GM12891 (cell line): Measurements from ENCODE around the gene ROPN1B. TPM values are rescaled to one million over a fixed set of nuclear protein-coding genes. Genes with fewer than 3 reads are reported as not detected.
A peak's percentile ranks its signal among the peaks of the same experiment; 100 is the strongest.
"Not testable (repeated sequence)": the region's sequence is repeated elsewhere in the genome, so short reads cannot be mapped to it uniquely, and the experiment has no call there.

ENCODE experiments used
- DNase-seq: peaks from one replicate; pipeline ENCODE4 v3.0.0; 2011; ENCODE audit warnings: low spot score; ENCODE audit not compliant: insufficient read length
- FAIRE-seq: peaks from 2 replicates; lab custom pipeline; 2011; peaks lifted over from hg19 to GRCh38; lab: Jason Lieb, UNC
- polyA plus RNA-seq: library from polyadenylated mRNA; unstranded; fragments of >200 nt; gene quantifications from one replicate; pipeline ENCODE4 v1.2.1, GENCODE V29; 2012; ENCODE audit warnings: low read depth, missing spikeins, inconsistent platforms; ENCODE audit not compliant: missing spikeins

The ROPN1B gene
- polyA plus RNA-seq, result not detected

- DNase-seq, result not testable (repeated sequence)
- FAIRE-seq, result peak; percentile 86
These were observed at the start of gene ROPN1B for GRCh38 chr3:125968701-125969592. ROPN1B (plus strand) TSS chr3:125969178; CDS start chr3:125972055, 2,877 bp downstream.

- not testable (repeated sequence) for DNase-seq, FAIRE-seq
These were observed 48.8 kb upstream of the ROPN1B start for GRCh38 chr3:125920191-125920590.

- DNase-seq, FAIRE-seq: not testable (repeated sequence)
These were observed 48.2 kb upstream of the ROPN1B start for GRCh38 chr3:125920751-125921279.

- not testable (repeated sequence) for FAIRE-seq, DNase-seq
These were observed 47.3 kb upstream of the ROPN1B start for GRCh38 chr3:125921712-125922111.

GRCh38 chr3:125923324-125924115 lies 45.5 kb upstream of the ROPN1B start:
- DNase-seq, FAIRE-seq: not testable (repeated sequence)

- FAIRE-seq, DNase-seq: not testable (repeated sequence)
These were observed 44.7 kb upstream of the ROPN1B start for GRCh38 chr3:125924276-125924675.

- not testable (repeated sequence) for FAIRE-seq, DNase-seq
These were observed 43.3 kb upstream of the ROPN1B start for GRCh38 chr3:125925727-125926126.

- not testable (repeated sequence) for FAIRE-seq
These were observed 40.0 kb upstream of the ROPN1B start for GRCh38 chr3:125928771-125929545.

GRCh38 chr3:125929765-125930164 lies 39.2 kb upstream of the ROPN1B start:
- DNase-seq, FAIRE-seq: not testable (repeated sequence)

More at GRCh38 chr3:125928771-125929545, 40.0 kb upstream of the ROPN1B start:
- DNase-seq, result not testable (repeated sequence)

GRCh38 chr3:125931355-125931880 lies 37.6 kb upstream of the ROPN1B start:
- FAIRE-seq, DNase-seq: not testable (repeated sequence)

GRCh38 chr3:125933397-125934173 lies 35.4 kb upstream of the ROPN1B start:
- FAIRE-seq, DNase-seq: not testable (repeated sequence)

GRCh38 chr3:125935252-125935874 lies 33.6 kb upstream of the ROPN1B start:
- DNase-seq, FAIRE-seq: not testable (repeated sequence)

GRCh38 chr3:125936210-125936815 lies 32.7 kb upstream of the ROPN1B start:
- not testable (repeated sequence) for FAIRE-seq, DNase-seq

GRCh38 chr3:125936891-125937290 lies 32.1 kb upstream of the ROPN1B start:
- DNase-seq, FAIRE-seq: not testable (repeated sequence)

GRCh38 chr3:125947806-125948205 lies 21.2 kb upstream of the ROPN1B start:
- not testable (repeated sequence) for DNase-seq, FAIRE-seq

- FAIRE-seq, DNase-seq: not testable (repeated sequence)
These were observed 20.1 kb upstream of the ROPN1B start for GRCh38 chr3:125948901-125949300.

- not testable (repeated sequence) for DNase-seq, FAIRE-seq
These were observed 17.8 kb upstream of the ROPN1B start for GRCh38 chr3:125951176-125951575.
